Neural cell (in vitro differentiated cells): ENCODE results near the gene AP3S2. TPM values are rescaled to one million over a fixed set of nuclear protein-coding genes. Genes with fewer than 3 reads are reported as not detected.

Experiments
- H2AFZ ChIP-seq: fragments of 200-600, 300-800 bp; sonication (generic), shearing (Covaris generic); 2 replicates; pipeline ENCODE4 v1.6.0; 2014; ENCODE audit warnings: low read depth, mild to moderate bottlenecking, antibody characterized with exemption, low read length, moderate library complexity
- H3F3A ChIP-seq: fragments of 200-600 bp; shearing (Covaris generic); 2 replicates; pipeline ENCODE4 v1.6.1; 2016; ENCODE audit warnings: mild to moderate bottlenecking, moderate library complexity, mixed read lengths, antibody characterized with exemption, low read length; ENCODE audit not compliant: insufficient read depth, poor library complexity, severe bottlenecking
- H3K27ac ChIP-seq: fragments of 200-600, 300-800 bp; sonication (generic), shearing (Covaris generic); 2 replicates; pipeline ENCODE4 v1.5.1; 2014; ENCODE audit warnings: mild to moderate bottlenecking, low read length, moderate library complexity
- H3K27me3 ChIP-seq: fragments of 300-800, 200-600 bp; sonication (generic), shearing (Covaris generic); 2 replicates; pipeline ENCODE4 v1.6.0; 2014; ENCODE audit warnings: mild to moderate bottlenecking, low read depth, low read length, moderate library complexity; ENCODE audit not compliant: insufficient read depth
- H3K36me3 ChIP-seq: fragments of 300-800, 200-600 bp; sonication (generic), shearing (Covaris generic); 2 replicates; pipeline ENCODE4 v1.5.1; 2014; ENCODE audit warnings: mild to moderate bottlenecking, antibody characterized with exemption, low read length, moderate library complexity; ENCODE audit not compliant: insufficient read depth
- H3K4me2 ChIP-seq: fragments of 300-800, 200-600 bp; sonication (generic), shearing (Covaris generic); 2 replicates; pipeline ENCODE4 v1.6.0; 2014; ENCODE audit warnings: mild to moderate bottlenecking, low read length
- H3K4me3 ChIP-seq: fragments of 300-800, 200-600 bp; sonication (generic), shearing (Covaris generic); 2 replicates; pipeline ENCODE4 v1.5.1; 2014; ENCODE audit warnings: mild to moderate bottlenecking, low read length, moderate library complexity
- H3K79me2 ChIP-seq: fragments of 200-600 bp; shearing (Covaris generic); replicated peaks from 2 replicates; pipeline ENCODE4 v1.6.0; 2014; ENCODE audit warnings: mild to moderate bottlenecking, low read length, moderate library complexity; ENCODE audit not compliant: insufficient read depth
- H3K9ac ChIP-seq: fragments of 300-800, 200-600 bp; sonication (generic), shearing (Covaris generic); 2 replicates; pipeline ENCODE4 v1.6.1; 2016; ENCODE audit warnings: mild to moderate bottlenecking, low read length, mixed read lengths
- H3K9me2 ChIP-seq: fragments of 200-600 bp; shearing (Covaris generic); 2 replicates; pipeline ENCODE4 v1.6.1; 2016; ENCODE audit warnings: mild to moderate bottlenecking, low read length, mixed read lengths; ENCODE audit not compliant: insufficient read depth
- H3K9me3 ChIP-seq: fragments of 200-600, 300-800 bp; sonication (generic), shearing (Covaris generic); 2 replicates; pipeline ENCODE4 v1.6.1; 2016; ENCODE audit warnings: mild to moderate bottlenecking, mixed run types, low read length, moderate library complexity, mixed read lengths
- H4K20me1 ChIP-seq: fragments of 200-600 bp; shearing (Covaris generic); 2 replicates; pipeline ENCODE4 v1.6.1; 2016; ENCODE audit warnings: mild to moderate bottlenecking, mixed run types; ENCODE audit not compliant: insufficient read depth
- CTCF ChIP-seq: fragments of 450-650 bp; IDR thresholded peaks from 2 replicates; pipeline ENCODE4 v1.5.1; 2014; ENCODE audit warnings: antibody characterized with exemption, mild to moderate bottlenecking, moderate library complexity; ENCODE audit not compliant: poor library complexity, severe bottlenecking
- EP300 ChIP-seq: fragments of 450-650 bp; conservative IDR thresholded peaks from 2 replicates; pipeline ENCODE4 v1.6.1; 2014; ENCODE audit warnings: antibody characterized with exemption, mild to moderate bottlenecking, moderate library complexity; ENCODE audit not compliant: poor library complexity, severe bottlenecking
- MXI1 ChIP-seq: fragments of 450-650 bp; conservative IDR thresholded peaks from 2 replicates; pipeline ENCODE4 v1.6.1; 2014; ENCODE audit warnings: antibody characterized with exemption, mild to moderate bottlenecking; ENCODE audit not compliant: poor library complexity, severe bottlenecking
- POLR2AphosphoS5 ChIP-seq: IDR thresholded peaks from 2 replicates; pipeline ENCODE4 v1.6.1; 2012
- RAD21 ChIP-seq: fragments of 450-650 bp; conservative IDR thresholded peaks from 2 replicates; pipeline ENCODE4 v1.6.1; 2014; ENCODE audit warnings: antibody characterized with exemption, mild to moderate bottlenecking, moderate library complexity
- REST ChIP-seq: IDR thresholded peaks from 2 replicates; pipeline ENCODE4 v1.6.1; 2012; ENCODE audit warnings: borderline replicate concordance
- SMC3 ChIP-seq: fragments of 450-650 bp; conservative IDR thresholded peaks from 2 replicates; pipeline ENCODE4 v1.6.1; 2014; ENCODE audit warnings: antibody characterized with exemption, mild to moderate bottlenecking, moderate library complexity; ENCODE audit not compliant: poor library complexity
- TAF1 ChIP-seq: IDR thresholded peaks from 2 replicates; pipeline ENCODE4 v1.6.1; 2012; ENCODE audit warnings: low read depth
- polyA plus RNA-seq: library from polyadenylated mRNA; depleted of rRNA; stranded (reverse); fragments of >200 nt; gene quantifications from 2 replicates; pipeline ENCODE4 v1.2.3, GENCODE V29; 2014

Gene AP3S2
- polyA plus RNA-seq, 1 donor from 2014 or later, result 47.6 TPM

- Histone ChIP-seq H3K4me2 (no peak overlapping the region), H3F3A (no peaks in the 10 kb centered on the region), H2AFZ (no peak overlapping the region), H3K79me2 (no peaks in the 10 kb centered on the region), H3K27ac (no peak overlapping the region), H3K9me3 (no peaks in the 10 kb centered on the region), H3K36me3 (no peaks in the 10 kb centered on the region), H3K9ac (no peak overlapping the region), H4K20me1 (no peaks in the 10 kb centered on the region), H3K4me3 (no peak overlapping the region), H3K9me2 (no peaks in the 10 kb centered on the region), H3K27me3 (no peaks in the 10 kb centered on the region)
- no peak for TF ChIP-seq SMC3
- no peak for TF ChIP-seq TAF1
- TF ChIP-seq REST, result no peak
- TF ChIP-seq MXI1, result no peak
- no peak for TF ChIP-seq POLR2AphosphoS5
- TF ChIP-seq EP300, result no peak
- TF ChIP-seq RAD21, result no peak
These were observed 93.8 kb downstream of the AP3S2 start for GRCh38 chr15:89799918-89800498.

DNA sequence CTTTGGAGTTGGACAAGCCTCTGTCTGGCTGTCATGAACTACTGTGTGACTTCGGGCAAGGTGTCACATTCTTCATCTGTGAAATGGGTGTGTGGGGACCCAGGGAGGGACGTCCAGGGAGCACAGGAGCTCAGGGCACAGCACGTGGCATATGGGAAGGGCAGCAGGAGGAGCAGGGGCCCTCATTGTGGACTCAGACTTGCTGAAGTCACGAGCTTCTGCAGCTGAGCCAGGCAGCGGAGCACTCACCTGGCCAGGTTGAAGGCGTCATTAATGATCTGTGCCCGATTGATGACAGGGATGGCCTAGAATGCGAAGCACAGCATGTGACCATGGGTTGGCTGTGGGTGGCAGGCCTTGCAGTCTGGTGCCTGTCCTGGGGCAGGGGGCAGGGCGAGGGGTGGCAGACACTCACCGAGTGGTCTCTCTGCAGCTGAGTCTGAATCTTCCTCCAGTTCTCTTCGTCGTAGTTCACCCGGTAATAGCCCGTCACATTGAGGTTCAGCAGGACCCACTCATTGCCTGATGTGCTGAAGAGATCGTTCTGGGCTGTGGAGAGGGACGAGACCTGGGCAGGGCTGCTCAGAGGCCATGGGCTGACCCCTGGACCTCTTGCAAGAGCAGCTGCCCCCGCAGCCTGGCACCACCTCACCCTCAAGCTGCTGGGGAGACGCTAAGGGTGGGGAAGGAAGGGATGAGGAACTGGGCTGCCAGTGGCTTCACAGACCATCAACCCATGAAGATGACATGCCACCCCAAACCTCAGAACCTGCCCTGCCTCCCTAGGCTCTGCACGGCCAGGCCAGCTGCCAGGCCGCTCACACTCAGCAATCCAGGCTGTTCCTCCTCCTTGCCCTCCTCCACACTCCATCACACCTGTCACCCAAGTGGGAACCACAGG, 94.5 kb downstream of the AP3S2 start:
- no peaks in the 10 kb centered on the region for H3F3A ChIP-seq
- no peaks in the 10 kb centered on the region for H3K27me3 ChIP-seq
- H4K20me1 ChIP-seq, result no peaks in the 10 kb centered on the region
- no peak overlapping the region for H3K27ac ChIP-seq
- TF ChIP-seq EP300, result no peak
- no peak for TF ChIP-seq REST
- TF ChIP-seq POLR2AphosphoS5, result no peak
- no peak for TF ChIP-seq RAD21
- TF ChIP-seq TAF1, result no peak
- no peak for TF ChIP-seq CTCF
- no peak overlapping the region for H3K4me3 ChIP-seq
- no peaks in the 10 kb centered on the region for H3K9me2 ChIP-seq
- H3K9ac ChIP-seq, result no peak overlapping the region
- H3K9me3 ChIP-seq, result no peaks in the 10 kb centered on the region
- H3K4me2 ChIP-seq, result no peak overlapping the region
- H2AFZ ChIP-seq, result no peak overlapping the region
- H3K36me3 ChIP-seq, result no peaks in the 10 kb centered on the region
- H3K79me2 ChIP-seq, result no peaks in the 10 kb centered on the region
